Spleen (tissue), 7 donors: ENCODE data around the gene AQP12B.

Source experiments
- POLR2A ChIP-seq, 3 donors: fragments of 450-650 bp; IDR thresholded peaks; one replicate each; pipeline ENCODE4 v1.5.1; 2017; ENCODE audit warnings: antibody characterized with exemption in 3 of 3, mild to moderate bottlenecking in 1 of 3
- POLR2AphosphoS5 ChIP-seq, 3 donors: sonication (generic); formaldehyde crosslinking; IDR thresholded peaks; one replicate each; pipeline ENCODE4 v1.5.1; 2017; ENCODE audit warnings: antibody characterized with exemption in 3 of 3
- TF ChIP-seq, protein P1 (sequence below), 11 experiments: fragments of 200-600 bp in 7 of 11; fragments of 450-650 bp in 4 of 11; sonication (generic) in 4 of 11; IDR thresholded peaks in 8 of 11; conservative IDR thresholded peaks in 3 of 11; 1 replicate in 7 of 11; 2 replicates in 4 of 11; pipeline versions ENCODE4 v1.4.0 to v1.8.0; 2016 to 2021; ENCODE audit warnings: antibody characterized with exemption in 11 of 11, inconsistent platforms in 4 of 11, mild to moderate bottlenecking in 1 of 11
- donor health status: DM: no; HTN: no; CAD: no; lungs with moderate emphysema.
- donor health status: DM: no; HTN: no; CAD: no.
- donor health status: DM: no; HTN: no; CAD: no.

DNA sequence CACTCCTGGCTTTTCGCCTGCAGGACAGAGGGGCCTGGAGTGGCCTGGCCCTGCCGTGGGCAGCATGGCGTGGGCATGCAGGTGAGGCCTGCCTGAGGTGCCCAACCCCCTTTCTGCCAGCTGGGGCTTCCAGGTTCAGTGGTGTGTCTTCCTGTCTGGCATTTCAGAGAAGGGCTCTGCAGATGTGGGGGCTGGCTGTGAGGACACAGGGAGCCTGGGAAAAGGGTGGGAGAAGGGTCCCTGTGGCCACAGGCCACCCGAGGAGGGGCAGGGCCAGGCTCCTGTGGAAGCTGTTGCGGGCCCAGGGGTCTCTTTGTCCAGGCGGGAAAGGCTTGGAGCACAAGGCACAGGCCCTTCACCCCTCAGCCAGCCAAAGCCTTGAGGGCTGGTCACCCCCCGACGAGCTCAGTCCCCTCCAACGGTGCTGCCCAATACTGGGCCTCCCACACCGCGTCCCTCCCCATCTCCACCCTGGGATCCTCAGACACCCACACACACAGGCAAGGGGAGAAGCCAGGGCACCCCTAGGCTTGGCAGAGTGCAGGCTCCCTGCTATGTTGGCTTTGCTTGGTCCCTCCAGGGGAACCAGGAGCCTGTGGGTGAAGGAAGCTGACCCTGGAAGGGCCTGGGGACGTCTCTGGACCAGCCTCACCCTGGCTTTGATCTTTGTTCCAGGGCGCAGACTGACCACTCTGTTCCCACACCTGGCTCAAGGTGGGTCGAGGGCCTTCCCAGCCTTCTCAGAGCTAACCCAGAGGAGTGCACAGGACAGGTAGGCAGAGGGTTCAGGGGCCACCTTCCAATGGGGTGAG lies 5.3 kb upstream of the AQP12B start:
- TF ChIP-seq, protein P1, sequence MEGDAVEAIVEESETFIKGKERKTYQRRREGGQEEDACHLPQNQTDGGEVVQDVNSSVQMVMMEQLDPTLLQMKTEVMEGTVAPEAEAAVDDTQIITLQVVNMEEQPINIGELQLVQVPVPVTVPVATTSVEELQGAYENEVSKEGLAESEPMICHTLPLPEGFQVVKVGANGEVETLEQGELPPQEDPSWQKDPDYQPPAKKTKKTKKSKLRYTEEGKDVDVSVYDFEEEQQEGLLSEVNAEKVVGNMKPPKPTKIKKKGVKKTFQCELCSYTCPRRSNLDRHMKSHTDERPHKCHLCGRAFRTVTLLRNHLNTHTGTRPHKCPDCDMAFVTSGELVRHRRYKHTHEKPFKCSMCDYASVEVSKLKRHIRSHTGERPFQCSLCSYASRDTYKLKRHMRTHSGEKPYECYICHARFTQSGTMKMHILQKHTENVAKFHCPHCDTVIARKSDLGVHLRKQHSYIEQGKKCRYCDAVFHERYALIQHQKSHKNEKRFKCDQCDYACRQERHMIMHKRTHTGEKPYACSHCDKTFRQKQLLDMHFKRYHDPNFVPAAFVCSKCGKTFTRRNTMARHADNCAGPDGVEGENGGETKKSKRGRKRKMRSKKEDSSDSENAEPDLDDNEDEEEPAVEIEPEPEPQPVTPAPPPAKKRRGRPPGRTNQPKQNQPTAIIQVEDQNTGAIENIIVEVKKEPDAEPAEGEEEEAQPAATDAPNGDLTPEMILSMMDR (IDR thresholded peaks at IDR 0.05 in 8 of 11, conservative IDR thresholded peaks at IDR 0.05 in 3 of 11) = no peak
- no peak for TF ChIP-seq POLR2A (IDR thresholded peaks at IDR 0.05)
- no peak for TF ChIP-seq POLR2AphosphoS5 (IDR thresholded peaks at IDR 0.05)
